Measurements from ENCODE around the gene AKT1. TPM values are rescaled to one million over a fixed set of nuclear protein-coding genes. Genes with fewer than 3 reads are reported as not detected.

Gene AKT1
- total RNA-seq, 4 donors from 2014 or later, result 44.4 to 70.4 (median 57.0) TPM

DNA sequence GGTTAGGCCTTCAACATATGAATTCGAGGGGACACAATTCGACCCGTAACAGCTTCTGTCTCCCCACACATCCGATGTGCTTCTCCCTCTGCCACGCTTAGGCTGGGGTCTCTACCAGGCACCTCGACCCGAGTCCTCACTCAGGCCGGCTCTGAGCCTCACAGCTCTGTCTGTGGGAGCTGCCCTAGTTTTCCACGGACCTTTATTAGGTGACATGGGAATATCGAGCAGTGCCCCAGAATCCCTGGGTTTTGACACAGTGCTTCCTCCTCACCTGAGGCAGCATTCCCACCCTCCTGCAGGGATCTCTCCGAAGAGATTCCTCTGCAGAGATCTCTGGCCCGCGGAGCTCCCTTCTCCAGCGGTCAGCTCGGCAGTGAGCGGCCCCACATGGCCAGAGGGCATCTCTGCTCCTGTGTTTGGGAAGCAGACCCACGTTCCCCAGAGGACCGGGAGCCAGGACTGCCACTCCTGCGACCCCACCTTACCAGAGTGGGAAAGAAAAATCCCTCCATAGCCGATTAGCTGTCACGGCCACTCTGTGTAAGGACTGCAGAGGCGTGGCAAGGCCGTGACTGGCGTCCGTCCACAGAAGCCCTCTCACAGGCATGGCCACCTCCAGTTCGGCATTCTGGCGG is 26.5 kb upstream of the AKT1 start:
- intact Hi-C loops (cut with DNase I; ENCODE audit: low total_unique reads) (no loop called here), in situ Hi-C loops (cut with MboI; ENCODE audit: low sequenced_read_pairs in 4 of 4) (loop anchor here in 3 of 4 donors (5.0 kb wide), 1 partner anchor 55 kb away; no protein-coding TSS in a partner anchor)
- Histone ChIP-seq H3K4me1 (peaks cover 4 to 18% of the 10 kb centered on the region in 2 donors), H3K36me3 (no peaks in the 10 kb centered on the region), H3K27me3 (peaks cover 0 to 4% (median 3%) of the 10 kb centered on the region in 3 donors), H3K27ac (no peak overlapping the region), H3K9me3 (no peaks in the 10 kb centered on the region), H3K4me3 (no peak overlapping the region)
- TF ChIP-seq POLR2A (IDR thresholded peaks at IDR 0.05), result no peak
- TF ChIP-seq, protein P1, sequence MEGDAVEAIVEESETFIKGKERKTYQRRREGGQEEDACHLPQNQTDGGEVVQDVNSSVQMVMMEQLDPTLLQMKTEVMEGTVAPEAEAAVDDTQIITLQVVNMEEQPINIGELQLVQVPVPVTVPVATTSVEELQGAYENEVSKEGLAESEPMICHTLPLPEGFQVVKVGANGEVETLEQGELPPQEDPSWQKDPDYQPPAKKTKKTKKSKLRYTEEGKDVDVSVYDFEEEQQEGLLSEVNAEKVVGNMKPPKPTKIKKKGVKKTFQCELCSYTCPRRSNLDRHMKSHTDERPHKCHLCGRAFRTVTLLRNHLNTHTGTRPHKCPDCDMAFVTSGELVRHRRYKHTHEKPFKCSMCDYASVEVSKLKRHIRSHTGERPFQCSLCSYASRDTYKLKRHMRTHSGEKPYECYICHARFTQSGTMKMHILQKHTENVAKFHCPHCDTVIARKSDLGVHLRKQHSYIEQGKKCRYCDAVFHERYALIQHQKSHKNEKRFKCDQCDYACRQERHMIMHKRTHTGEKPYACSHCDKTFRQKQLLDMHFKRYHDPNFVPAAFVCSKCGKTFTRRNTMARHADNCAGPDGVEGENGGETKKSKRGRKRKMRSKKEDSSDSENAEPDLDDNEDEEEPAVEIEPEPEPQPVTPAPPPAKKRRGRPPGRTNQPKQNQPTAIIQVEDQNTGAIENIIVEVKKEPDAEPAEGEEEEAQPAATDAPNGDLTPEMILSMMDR (IDR thresholded peaks at IDR 0.05 in 4 of 5, conservative IDR thresholded peaks at IDR 0.05 in 1 of 5), result no peak
- DNase-seq, result no peak
- no peak for ATAC-seq

DNA sequence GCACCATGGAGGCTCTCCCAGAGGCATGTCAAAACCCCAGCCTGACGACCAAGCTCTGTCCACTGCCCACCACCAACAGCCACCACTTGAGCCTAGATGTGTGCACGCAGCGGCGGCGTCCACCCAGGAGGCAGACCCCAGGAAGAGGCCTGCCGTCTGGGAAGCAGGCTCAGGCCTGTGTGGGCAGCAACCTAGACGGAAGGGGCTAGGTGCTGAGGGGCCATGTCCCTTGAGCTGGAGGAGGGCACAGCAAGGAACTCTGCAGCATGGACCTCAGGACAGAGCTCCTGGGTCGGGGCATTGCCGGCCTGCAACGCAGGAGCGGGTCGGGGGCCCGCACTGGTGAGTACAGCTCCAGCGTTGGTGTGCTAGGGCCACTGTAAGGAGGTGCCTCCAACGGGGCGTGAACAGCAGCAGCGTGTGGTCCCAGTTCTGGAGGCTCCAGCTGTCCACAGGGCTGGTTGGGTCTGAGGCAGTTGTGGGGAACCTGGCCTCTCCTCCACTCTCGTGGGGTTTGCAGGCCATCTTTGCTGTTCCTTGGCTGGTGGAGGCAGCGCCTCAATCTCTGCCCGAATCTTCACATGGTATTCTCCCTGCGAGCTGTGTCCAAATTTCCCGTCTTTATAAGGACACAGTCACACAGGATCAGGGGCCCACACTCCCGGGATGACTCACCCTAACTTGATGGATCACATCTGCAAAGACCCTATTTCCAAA is 25.8 kb upstream of the AKT1 start:
- ATAC-seq, result no peak
- Histone ChIP-seq H3K9me3 (no peaks in the 10 kb centered on the region), H3K4me3 (no peak overlapping the region), H3K27ac (no peak overlapping the region), H3K4me1 (peaks cover 11 to 20% of the 10 kb centered on the region in 2 donors), H3K27me3 (peaks cover 0 to 4% (median 3%) of the 10 kb centered on the region in 3 donors), H3K36me3 (no peaks in the 10 kb centered on the region)
- DNase-seq, result no peak
- in situ Hi-C loops (cut with MboI; ENCODE audit: low sequenced_read_pairs in 4 of 4), result loop anchor here in 3 of 4 donors (5.0 kb wide), 1 partner anchor 54 kb away; no protein-coding TSS in a partner anchor
- no peak for TF ChIP-seq POLR2A (IDR thresholded peaks at IDR 0.05)
- TF ChIP-seq, protein P1 (IDR thresholded peaks at IDR 0.05 in 4 of 5, conservative IDR thresholded peaks at IDR 0.05 in 1 of 5), result no peak
- intact Hi-C loops (cut with DNase I; ENCODE audit: low total_unique reads), result no loop called here

DNA sequence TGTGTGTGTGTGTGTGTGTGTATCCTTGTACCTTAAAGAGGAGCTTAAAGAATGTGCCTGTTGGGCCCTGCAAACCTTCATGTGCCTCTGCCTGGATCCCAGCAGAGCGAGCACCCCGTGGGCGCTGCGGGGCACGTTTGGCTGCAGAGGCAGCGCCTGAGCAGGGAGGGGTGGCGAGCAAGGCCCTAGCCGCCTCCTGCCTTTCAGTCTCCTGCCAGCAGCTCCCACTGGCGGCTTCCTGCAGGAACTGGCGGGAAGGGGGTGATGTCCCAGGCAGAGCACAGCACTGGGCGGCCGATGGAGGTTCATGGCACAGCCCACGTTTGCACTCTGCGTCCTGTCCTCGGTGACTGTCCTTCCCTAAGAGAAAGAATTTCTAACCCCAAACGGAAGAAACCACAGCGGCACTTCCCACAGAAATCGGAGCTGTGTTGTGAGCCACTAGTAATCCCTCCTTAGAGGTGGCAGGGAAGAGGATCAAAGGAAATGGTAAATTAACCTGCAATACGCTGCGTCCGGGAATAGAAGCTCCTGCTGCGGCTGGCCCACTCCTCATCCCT is 25.2 kb upstream of the AKT1 start:
- H3K36me3 ChIP-seq, result no peaks in the 10 kb centered on the region
- H3K4me3 ChIP-seq, result no peak overlapping the region
- intact Hi-C loops (cut with DNase I; ENCODE audit: low total_unique reads), result no loop called here
- H3K4me1 ChIP-seq, result peaks cover 11 to 15% of the 10 kb centered on the region in 2 donors
- no peak for DNase-seq
- in situ Hi-C loops (cut with MboI; ENCODE audit: low sequenced_read_pairs in 4 of 4), result loop anchor here in 3 of 4 donors (5.0 kb wide), 1 partner anchor 53 kb away; no protein-coding TSS in a partner anchor
- TF ChIP-seq POLR2A (IDR thresholded peaks at IDR 0.05), result no peak
- TF ChIP-seq, protein P1 (IDR thresholded peaks at IDR 0.05 in 4 of 5, conservative IDR thresholded peaks at IDR 0.05 in 1 of 5), result peak in 1 of 5 experiments; percentile 18
- H3K27ac ChIP-seq, result no peak overlapping the region
- no peak for ATAC-seq
- no peaks in the 10 kb centered on the region for H3K9me3 ChIP-seq
- peaks cover 0 to 4% (median 3%) of the 10 kb centered on the region in 3 donors for H3K27me3 ChIP-seq

DNA sequence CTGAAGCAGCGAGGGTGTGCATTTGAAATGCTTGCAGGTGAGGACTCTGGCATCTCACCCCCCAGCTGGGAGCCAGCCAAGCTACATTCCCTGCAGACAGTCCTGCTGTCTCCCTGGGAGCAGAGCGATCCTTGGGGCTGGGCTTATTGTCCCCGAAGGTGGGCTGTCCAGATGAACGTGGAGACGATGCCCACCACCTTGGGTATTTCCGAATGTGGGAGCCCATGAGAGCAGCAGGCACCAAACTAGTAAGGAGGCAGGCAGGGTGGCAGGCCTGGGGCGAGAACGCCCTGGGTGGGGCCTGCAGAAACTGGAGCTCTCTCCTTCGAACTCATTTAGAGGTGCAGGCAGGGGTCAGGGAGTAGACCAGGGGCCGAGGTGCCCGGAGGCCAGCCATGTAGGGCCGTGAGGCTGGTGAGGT is 23.8 kb upstream of the AKT1 start:
- Histone ChIP-seq H3K27me3 (no peaks in the 10 kb centered on the region), H3K27ac (no peak overlapping the region), H3K9me3 (no peaks in the 10 kb centered on the region), H3K36me3 (no peaks in the 10 kb centered on the region), H3K4me3 (no peak overlapping the region), H3K4me1 (peaks cover 20 to 21% of the 10 kb centered on the region in 2 donors)
- TF ChIP-seq, protein P1 (IDR thresholded peaks at IDR 0.05 in 4 of 5, conservative IDR thresholded peaks at IDR 0.05 in 1 of 5), result no peak
- no peak for TF ChIP-seq POLR2A (IDR thresholded peaks at IDR 0.05)
- in situ Hi-C loops (cut with MboI; ENCODE audit: low sequenced_read_pairs in 4 of 4) (no loop called here), intact Hi-C loops (cut with DNase I; ENCODE audit: low total_unique reads) (no loop called here)
- ATAC-seq (no peak), DNase-seq (no peak)
